Karpas-422 (cell line): ENCODE data around the gene ZBTB7C. TPM values are rescaled to one million over a fixed set of nuclear protein-coding genes. Genes with fewer than 3 reads are reported as not detected.

Experiments used
- DNase-seq: peaks from one replicate; pipeline ENCODE4 v3.0.0-alpha.2; 2015
- H2AFZ ChIP-seq: fragments of 200-600 bp; sonication (generic); 2 replicates; pipeline ENCODE4 v1.6.1; 2014; ENCODE audit warnings: antibody characterized with exemption, low read length, mixed read lengths
- H3K27ac ChIP-seq: fragments of 200-600 bp; sonication (generic); 2 replicates; pipeline ENCODE4 v1.5.1; 2014; ENCODE audit warnings: mild to moderate bottlenecking, low read length, moderate library complexity
- H3K27me3 ChIP-seq: fragments of 200-600 bp; sonication (generic); 2 replicates; pipeline ENCODE4 v1.6.1; 2014; ENCODE audit warnings: low read length, mixed read lengths
- H3K36me3 ChIP-seq: fragments of 200-600 bp; sonication (generic); 2 replicates; pipeline ENCODE4 v1.6.1; 2014; ENCODE audit warnings: low read length, mixed read lengths; ENCODE audit not compliant: insufficient read depth
- H3K4me1 ChIP-seq: fragments of 200-600 bp; sonication (generic); 2 replicates; pipeline ENCODE4 v1.6.1; 2014; ENCODE audit warnings: mild to moderate bottlenecking, low read length, mixed read lengths
- H3K4me2 ChIP-seq: fragments of 200-600 bp; sonication (generic); 2 replicates; pipeline ENCODE4 v1.6.1; 2014; ENCODE audit warnings: low read length, low read depth, mild to moderate bottlenecking; ENCODE audit not compliant: poor library complexity, severe bottlenecking
- H3K4me3 ChIP-seq: fragments of 200-600 bp; sonication (generic); 2 replicates; pipeline ENCODE4 v1.5.1; 2014; ENCODE audit warnings: mild to moderate bottlenecking, antibody characterized with exemption, low read length, mixed read lengths
- H3K79me2 ChIP-seq: fragments of 200-600 bp; sonication (generic); 2 replicates; pipeline ENCODE4 v1.6.1; 2014; ENCODE audit warnings: mild to moderate bottlenecking, low read length, mixed read lengths
- H3K9ac ChIP-seq: fragments of 200-600 bp; sonication (generic); 2 replicates; pipeline ENCODE4 v1.6.0; 2014; ENCODE audit warnings: low read length
- H3K9me2 ChIP-seq: fragments of 200-600 bp; sonication (generic), shearing (Covaris generic); replicated peaks from 2 replicates; pipeline ENCODE4 v1.6.0; 2014; ENCODE audit warnings: mild to moderate bottlenecking, low read length, moderate library complexity; ENCODE audit not compliant: insufficient read depth
- H3K9me3 ChIP-seq: fragments of 300-700, 200-600 bp; sonication (generic); 2 replicates; pipeline ENCODE4 v1.6.1; 2014; ENCODE audit warnings: low read length, mixed read lengths
- H4K20me1 ChIP-seq: fragments of 200-600 bp; sonication (generic); 2 replicates; pipeline ENCODE4 v1.6.1; 2014; ENCODE audit warnings: mild to moderate bottlenecking, antibody characterized with exemption, low read length, low read depth; ENCODE audit not compliant: insufficient read depth
- total RNA-seq: library from RNA; depleted of rRNA; stranded (reverse); fragments of >200 nt; shearing (Covaris generic); gene quantifications from 2 replicates; pipeline ENCODE4 v1.2.3, GENCODE V29; 2014; ENCODE audit warnings: low replicate concordance

Gene ZBTB7C
- total RNA-seq, 1 experiment from 2014 or later, result not detected

- DNase-seq, result no peak
- H2AFZ ChIP-seq, result no peak overlapping the region
- no peak overlapping the region for H3K27ac ChIP-seq
- H3K4me3 ChIP-seq, result no peak overlapping the region
- no peaks in the 10 kb centered on the region for H3K79me2 ChIP-seq
- no peaks in the 10 kb centered on the region for H4K20me1 ChIP-seq
- H3K9ac ChIP-seq, result no peak overlapping the region
- H3K9me3 ChIP-seq, result no peaks in the 10 kb centered on the region
- H3K36me3 ChIP-seq, result no peaks in the 10 kb centered on the region
- no peak overlapping the region for H3K4me2 ChIP-seq
- H3K4me1 ChIP-seq, result no peaks in the 10 kb centered on the region
- no peaks in the 10 kb centered on the region for H3K27me3 ChIP-seq
- no peaks in the 10 kb centered on the region for H3K9me2 ChIP-seq
These were observed 256.6 kb downstream of the ZBTB7C start for GRCh38 chr18:48152549-48152948.

- H3K4me3 ChIP-seq, result no peak overlapping the region
- no peak overlapping the region for H3K9ac ChIP-seq
- no peaks in the 10 kb centered on the region for H3K9me3 ChIP-seq
- DNase-seq, result no peak
- no peak overlapping the region for H3K4me2 ChIP-seq
- H3K36me3 ChIP-seq, result no peaks in the 10 kb centered on the region
- no peaks in the 10 kb centered on the region for H3K4me1 ChIP-seq
- H3K27me3 ChIP-seq, result no peaks in the 10 kb centered on the region
- no peaks in the 10 kb centered on the region for H3K79me2 ChIP-seq
- H4K20me1 ChIP-seq, result no peaks in the 10 kb centered on the region
- H2AFZ ChIP-seq, result no peak overlapping the region
- H3K27ac ChIP-seq, result no peak overlapping the region
- no peaks in the 10 kb centered on the region for H3K9me2 ChIP-seq
These were observed 257.6 kb downstream of the ZBTB7C start for GRCh38 chr18:48151421-48152065.

DNA sequence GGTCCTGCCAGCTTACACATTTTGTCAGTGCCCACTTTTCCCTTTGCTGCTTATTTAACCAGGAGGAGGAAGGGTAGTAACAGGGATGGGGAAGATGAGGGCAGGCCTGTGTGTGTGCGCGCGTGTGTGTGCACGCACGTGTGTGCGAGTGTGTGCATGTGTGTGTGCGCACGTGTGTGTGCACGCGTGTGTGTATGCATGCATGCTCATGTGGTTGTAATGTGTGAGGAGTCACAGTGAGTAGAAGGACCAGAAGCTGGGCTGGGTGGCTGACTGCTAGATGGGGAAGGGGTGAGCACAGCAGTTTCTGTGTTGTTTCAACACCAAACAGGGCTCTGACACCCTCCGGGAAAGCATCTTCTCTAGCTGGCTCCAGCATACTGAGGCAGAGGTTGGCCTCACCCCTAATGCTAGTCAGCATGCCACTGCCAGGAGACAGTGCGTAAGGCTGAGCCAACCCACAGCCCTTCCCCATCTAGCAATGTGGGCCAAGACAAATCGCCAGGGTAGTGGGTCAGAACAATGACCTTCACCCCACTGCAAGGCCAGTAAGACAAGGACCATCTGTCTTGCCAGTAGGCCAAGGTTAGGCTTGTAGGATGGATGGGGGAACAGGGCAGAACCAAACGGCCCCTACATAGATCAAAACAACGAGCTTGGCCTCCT lies 260.0 kb downstream of the ZBTB7C start:
- H3K79me2 ChIP-seq, result no peaks in the 10 kb centered on the region
- no peaks in the 10 kb centered on the region for H3K4me1 ChIP-seq
- H3K9me3 ChIP-seq, result no peaks in the 10 kb centered on the region
- no peaks in the 10 kb centered on the region for H4K20me1 ChIP-seq
- H3K27ac ChIP-seq, result no peak overlapping the region
- no peak overlapping the region for H3K4me3 ChIP-seq
- H3K9me2 ChIP-seq, result no peaks in the 10 kb centered on the region
- DNase-seq, result no peak
- no peak overlapping the region for H2AFZ ChIP-seq
- H3K9ac ChIP-seq, result no peak overlapping the region
- no peaks in the 10 kb centered on the region for H3K27me3 ChIP-seq
- H3K36me3 ChIP-seq, result no peaks in the 10 kb centered on the region
- no peak overlapping the region for H3K4me2 ChIP-seq

- no peaks in the 10 kb centered on the region for H3K9me2 ChIP-seq
- no peak overlapping the region for H2AFZ ChIP-seq
- H3K4me2 ChIP-seq, result no peak overlapping the region
- H3K79me2 ChIP-seq, result no peaks in the 10 kb centered on the region
- no peaks in the 10 kb centered on the region for H3K27me3 ChIP-seq
- H3K9ac ChIP-seq, result no peak overlapping the region
- H3K36me3 ChIP-seq, result no peaks in the 10 kb centered on the region
- no peaks in the 10 kb centered on the region for H4K20me1 ChIP-seq
- no peaks in the 10 kb centered on the region for H3K4me1 ChIP-seq
- no peak for DNase-seq
- no peaks in the 10 kb centered on the region for H3K9me3 ChIP-seq
- no peak overlapping the region for H3K4me3 ChIP-seq
- H3K27ac ChIP-seq, result no peak overlapping the region
These were observed 266.2 kb downstream of the ZBTB7C start for GRCh38 chr18:48142994-48143393.

- no peak for DNase-seq
- Histone ChIP-seq H3K9me3 (no peaks in the 10 kb centered on the region), H3K9me2 (no peaks in the 10 kb centered on the region), H3K9ac (no peak overlapping the region), H2AFZ (no peak overlapping the region), H3K27ac (no peak overlapping the region), H3K36me3 (no peaks in the 10 kb centered on the region), H3K4me1 (no peaks in the 10 kb centered on the region), H3K4me3 (no peak overlapping the region), H3K79me2 (no peaks in the 10 kb centered on the region), H4K20me1 (no peaks in the 10 kb centered on the region), H3K4me2 (no peak overlapping the region), H3K27me3 (no peaks in the 10 kb centered on the region)
These were observed 266.8 kb downstream of the ZBTB7C start for GRCh38 chr18:48142353-48142752.

GRCh38 chr18:48140731-48141130 lies 268.5 kb downstream of the ZBTB7C start:
- H4K20me1 ChIP-seq, result no peaks in the 10 kb centered on the region
- H3K4me3 ChIP-seq, result no peak overlapping the region
- no peak overlapping the region for H2AFZ ChIP-seq
- H3K4me2 ChIP-seq, result no peak overlapping the region
- H3K9me2 ChIP-seq, result no peaks in the 10 kb centered on the region
- no peaks in the 10 kb centered on the region for H3K27me3 ChIP-seq
- H3K36me3 ChIP-seq, result no peaks in the 10 kb centered on the region
- no peak overlapping the region for H3K27ac ChIP-seq
- H3K4me1 ChIP-seq, result no peaks in the 10 kb centered on the region
- DNase-seq, result no peak
- no peak overlapping the region for H3K9ac ChIP-seq
- no peaks in the 10 kb centered on the region for H3K79me2 ChIP-seq
- H3K9me3 ChIP-seq, result no peaks in the 10 kb centered on the region

GRCh38 chr18:48139431-48140347 lies 269.5 kb downstream of the ZBTB7C start:
- no peak overlapping the region for H3K9ac ChIP-seq

More at GRCh38 chr18:48139431-48140347, 269.5 kb downstream of the ZBTB7C start:
- H2AFZ ChIP-seq, result no peak overlapping the region
- no peaks in the 10 kb centered on the region for H3K36me3 ChIP-seq
- no peaks in the 10 kb centered on the region for H3K4me1 ChIP-seq
- H3K79me2 ChIP-seq, result no peaks in the 10 kb centered on the region
- H3K9me3 ChIP-seq, result no peaks in the 10 kb centered on the region
- H3K4me3 ChIP-seq, result no peak overlapping the region
- H3K27ac ChIP-seq, result no peak overlapping the region
- DNase-seq, result no peak
- no peak overlapping the region for H3K4me2 ChIP-seq
- H3K9me2 ChIP-seq, result no peaks in the 10 kb centered on the region
- no peaks in the 10 kb centered on the region for H3K27me3 ChIP-seq
- no peaks in the 10 kb centered on the region for H4K20me1 ChIP-seq
